Measurements from ENCODE around the gene CLDN5.

- TF ChIP-seq POLR2A (IDR thresholded peaks at IDR 0.05) (no peak), CTCF (IDR thresholded peaks at IDR 0.05) (no peak)
These were observed 43.2 kb upstream of the CLDN5 start for GRCh38 chr22:19567157-19568009.
